ENCODE data around the gene EFNA5.
A peak's percentile ranks its signal among the peaks of the same experiment; 100 is the strongest.

Gene EFNA5

DNA sequence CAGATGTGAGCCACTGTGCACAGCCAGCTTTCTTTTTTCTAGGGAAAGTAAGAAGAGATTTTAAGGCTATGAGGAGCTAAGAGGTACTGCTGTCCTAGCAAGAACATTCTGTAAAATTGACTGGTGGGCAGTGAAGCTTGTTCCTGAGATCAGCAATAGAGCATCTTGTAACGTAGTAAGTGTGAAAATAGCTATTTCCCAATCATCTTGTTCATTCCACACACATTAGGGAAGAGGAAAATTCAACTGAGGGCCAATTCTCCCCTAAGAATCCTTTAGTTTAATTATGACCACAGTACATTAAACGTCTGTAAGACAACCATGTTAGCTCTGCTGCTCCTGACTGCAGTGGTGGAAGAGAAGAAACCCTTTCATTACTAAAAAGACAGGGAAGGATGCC, 246.2 kb downstream of the EFNA5 start:
- Histone ChIP-seq H2BK5ac (ENCODE audit: low read length) (no peak overlapping the region), H3K4ac (ENCODE audit: low read depth, low read length) (no peak overlapping the region), H3K79me2 (ENCODE audit: control insufficient read depth, insufficient read depth, low read length) (no peaks in the 10 kb centered on the region), H3K23ac (ENCODE audit: low read length) (no peak overlapping the region), H4K5ac (ENCODE audit: low read length) (no peak overlapping the region), H2BK15ac (replicated peaks; ENCODE audit: low read depth) (no peak overlapping the region), H3K4me2 (ENCODE audit: low read length) (no peak overlapping the region), H3K27ac (ENCODE audit: low read depth, low read length) (no peak overlapping the region), H3K36me3 (ENCODE audit: control insufficient read depth, insufficient read depth, low read length) (no peaks in the 10 kb centered on the region), H3K56ac (ENCODE audit: low read length) (no peak overlapping the region), H3K27me3 (ENCODE audit: insufficient read depth, low read length, poor library complexity) (no peaks in the 10 kb centered on the region), H2AK5ac (ENCODE audit: low read length) (no peak overlapping the region), H4K8ac (ENCODE audit: low read depth, low read length) (no peak overlapping the region), H3K4me1 (ENCODE audit: control insufficient read depth, low read depth, low read length) (no peaks in the 10 kb centered on the region), H2BK120ac (ENCODE audit: low read depth, low read length) (no peak overlapping the region), H3K4me3 (ENCODE audit: low read length) (no peak overlapping the region), H3K18ac (ENCODE audit: low read length) (no peak overlapping the region), H3K79me1 (ENCODE audit: low read length) (no peaks in the 10 kb centered on the region), H3K9ac (ENCODE audit: low read length) (no peak overlapping the region)
- peak; percentile 46 for DNase-seq
- no CpG with 5 or more reads among the region's 2 CpGs for WGBS (ENCODE audit: extremely low coverage, insufficient coverage, low lambda C conversion rate)

GRCh38 chr5:107422494-107422893, 248.2 kb downstream of the EFNA5 start:
- no peak overlapping the region for H2BK120ac ChIP-seq (ENCODE audit: low read depth, low read length)
- no peak overlapping the region for H3K56ac ChIP-seq (ENCODE audit: low read length)
- no peaks in the 10 kb centered on the region for H3K36me3 ChIP-seq (ENCODE audit: control insufficient read depth, insufficient read depth, low read length)
- H4K5ac ChIP-seq (ENCODE audit: low read length) = no peak overlapping the region
- H3K18ac ChIP-seq (ENCODE audit: low read length) = no peak overlapping the region
- H4K8ac ChIP-seq (ENCODE audit: low read depth, low read length) = no peak overlapping the region
- no peak overlapping the region for H3K4ac ChIP-seq (ENCODE audit: low read depth, low read length)
- WGBS (ENCODE audit: extremely low coverage, insufficient coverage, low lambda C conversion rate) = no CpG with 5 or more reads among the region's 4 CpGs
- no peak overlapping the region for H3K23ac ChIP-seq (ENCODE audit: low read length)
- no peak overlapping the region for H3K4me3 ChIP-seq (ENCODE audit: low read length)
- no peaks in the 10 kb centered on the region for H3K79me1 ChIP-seq (ENCODE audit: low read length)
- H3K9ac ChIP-seq (ENCODE audit: low read length) = no peak overlapping the region
- no peaks in the 10 kb centered on the region for H3K27me3 ChIP-seq (ENCODE audit: insufficient read depth, low read length, poor library complexity)
- peak; percentile 52 for DNase-seq
- H2AK5ac ChIP-seq (ENCODE audit: low read length) = no peak overlapping the region
- no peak overlapping the region for H3K4me2 ChIP-seq (ENCODE audit: low read length)
- H2BK15ac ChIP-seq (replicated peaks; ENCODE audit: low read depth) = no peak overlapping the region
- H3K79me2 ChIP-seq (ENCODE audit: control insufficient read depth, insufficient read depth, low read length) = no peaks in the 10 kb centered on the region
- H3K4me1 ChIP-seq (ENCODE audit: control insufficient read depth, low read depth, low read length) = no peaks in the 10 kb centered on the region
- no peak overlapping the region for H2BK5ac ChIP-seq (ENCODE audit: low read length)
- H3K27ac ChIP-seq (ENCODE audit: low read depth, low read length) = no peak overlapping the region

DNA sequence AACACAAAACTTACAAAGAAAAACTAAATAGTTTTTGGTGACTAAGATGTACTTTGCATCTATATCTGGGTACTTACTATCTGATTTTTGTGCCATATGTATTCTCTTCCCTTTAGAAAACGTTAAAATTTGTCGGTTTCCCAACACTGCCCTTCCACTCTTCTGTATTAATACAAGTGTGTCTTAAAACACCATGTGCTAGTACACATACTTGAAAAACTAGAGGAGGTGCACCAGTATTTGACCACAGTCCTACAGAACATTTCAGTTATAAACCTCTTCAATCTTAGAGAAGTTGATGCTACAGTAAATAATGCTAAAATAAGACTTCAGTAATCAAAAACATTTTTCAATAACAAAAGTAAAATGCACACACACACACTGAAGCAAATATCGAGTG, 251.2 kb downstream of the EFNA5 start:
- H3K9ac ChIP-seq (ENCODE audit: low read length) = no peak overlapping the region
- H3K36me3 ChIP-seq (ENCODE audit: control insufficient read depth, insufficient read depth, low read length) = no peaks in the 10 kb centered on the region
- H3K23ac ChIP-seq (ENCODE audit: low read length) = no peak overlapping the region
- H3K4ac ChIP-seq (ENCODE audit: low read depth, low read length) = no peak overlapping the region
- no peak overlapping the region for H4K5ac ChIP-seq (ENCODE audit: low read length)
- no peak overlapping the region for H3K4me2 ChIP-seq (ENCODE audit: low read length)
- no peak overlapping the region for H3K56ac ChIP-seq (ENCODE audit: low read length)
- no peak overlapping the region for H4K8ac ChIP-seq (ENCODE audit: low read depth, low read length)
- no peak overlapping the region for H2BK120ac ChIP-seq (ENCODE audit: low read depth, low read length)
- no peaks in the 10 kb centered on the region for H3K79me1 ChIP-seq (ENCODE audit: low read length)
- no peak overlapping the region for H3K18ac ChIP-seq (ENCODE audit: low read length)
- H3K27me3 ChIP-seq (ENCODE audit: insufficient read depth, low read length, poor library complexity) = no peaks in the 10 kb centered on the region
- no peak overlapping the region for H3K27ac ChIP-seq (ENCODE audit: low read depth, low read length)
- H3K4me3 ChIP-seq (ENCODE audit: low read length) = no peak overlapping the region
- H2AK5ac ChIP-seq (ENCODE audit: low read length) = no peak overlapping the region
- no peaks in the 10 kb centered on the region for H3K4me1 ChIP-seq (ENCODE audit: control insufficient read depth, low read depth, low read length)
- no peak overlapping the region for H2BK5ac ChIP-seq (ENCODE audit: low read length)
- H3K79me2 ChIP-seq (ENCODE audit: control insufficient read depth, insufficient read depth, low read length) = no peaks in the 10 kb centered on the region
- H2BK15ac ChIP-seq (replicated peaks; ENCODE audit: low read depth) = no peak overlapping the region
- WGBS (ENCODE audit: extremely low coverage, insufficient coverage, low lambda C conversion rate) = no CpG with 5 or more reads among the region's 3 CpGs
- no peak for DNase-seq

GRCh38 chr5:107418902-107419301, 251.8 kb downstream of the EFNA5 start:
- H2AK5ac ChIP-seq (ENCODE audit: low read length) = no peak overlapping the region
- no peak overlapping the region for H3K27ac ChIP-seq (ENCODE audit: low read depth, low read length)
- no peak overlapping the region for H3K4ac ChIP-seq (ENCODE audit: low read depth, low read length)
- no peak overlapping the region for H3K9ac ChIP-seq (ENCODE audit: low read length)
- no peak overlapping the region for H4K5ac ChIP-seq (ENCODE audit: low read length)
- H3K4me2 ChIP-seq (ENCODE audit: low read length) = no peak overlapping the region
- H3K56ac ChIP-seq (ENCODE audit: low read length) = no peak overlapping the region
- H2BK5ac ChIP-seq (ENCODE audit: low read length) = no peak overlapping the region
- H2BK15ac ChIP-seq (replicated peaks; ENCODE audit: low read depth) = no peak overlapping the region
- no CpG with 5 or more reads among the region's 2 CpGs for WGBS (ENCODE audit: extremely low coverage, insufficient coverage, low lambda C conversion rate)
- no peaks in the 10 kb centered on the region for H3K27me3 ChIP-seq (ENCODE audit: insufficient read depth, low read length, poor library complexity)
- H3K18ac ChIP-seq (ENCODE audit: low read length) = no peak overlapping the region
- no peaks in the 10 kb centered on the region for H3K79me1 ChIP-seq (ENCODE audit: low read length)
- H3K36me3 ChIP-seq (ENCODE audit: control insufficient read depth, insufficient read depth, low read length) = no peaks in the 10 kb centered on the region
- no peak for DNase-seq
- H4K8ac ChIP-seq (ENCODE audit: low read depth, low read length) = no peak overlapping the region
- H3K4me3 ChIP-seq (ENCODE audit: low read length) = no peak overlapping the region
- H3K79me2 ChIP-seq (ENCODE audit: control insufficient read depth, insufficient read depth, low read length) = no peaks in the 10 kb centered on the region
- H3K4me1 ChIP-seq (ENCODE audit: control insufficient read depth, low read depth, low read length) = no peaks in the 10 kb centered on the region
- no peak overlapping the region for H3K23ac ChIP-seq (ENCODE audit: low read length)
- no peak overlapping the region for H2BK120ac ChIP-seq (ENCODE audit: low read depth, low read length)

DNA sequence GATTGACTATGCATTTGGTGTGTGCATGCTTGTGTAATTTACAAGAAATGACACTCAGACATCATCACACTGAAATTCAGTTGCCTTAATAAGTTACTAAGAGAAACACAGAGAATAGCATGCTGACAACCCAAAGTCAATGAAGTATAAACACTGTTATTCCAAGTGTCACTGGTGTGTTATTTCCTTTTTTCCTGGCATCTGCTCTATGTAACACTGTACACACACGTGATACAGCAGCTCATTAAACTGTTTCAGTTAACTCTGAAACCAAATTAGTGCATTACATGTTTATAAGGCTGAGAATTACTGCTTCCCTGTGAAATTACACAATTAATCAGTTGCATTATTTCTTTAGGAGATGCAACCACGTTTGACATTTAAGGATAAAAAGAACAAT, 252.7 kb downstream of the EFNA5 start:
- no peaks in the 10 kb centered on the region for H3K36me3 ChIP-seq (ENCODE audit: control insufficient read depth, insufficient read depth, low read length)
- H3K9ac ChIP-seq (ENCODE audit: low read length) = no peak overlapping the region
- no peak overlapping the region for H4K8ac ChIP-seq (ENCODE audit: low read depth, low read length)
- H3K4me3 ChIP-seq (ENCODE audit: low read length) = no peak overlapping the region
- no peak overlapping the region for H2BK15ac ChIP-seq (replicated peaks; ENCODE audit: low read depth)
- H3K79me1 ChIP-seq (ENCODE audit: low read length) = no peaks in the 10 kb centered on the region
- H3K4me1 ChIP-seq (ENCODE audit: control insufficient read depth, low read depth, low read length) = no peaks in the 10 kb centered on the region
- no peak overlapping the region for H3K56ac ChIP-seq (ENCODE audit: low read length)
- no CpG with 5 or more reads among the region's 2 CpGs for WGBS (ENCODE audit: extremely low coverage, insufficient coverage, low lambda C conversion rate)
- H3K4ac ChIP-seq (ENCODE audit: low read depth, low read length) = no peak overlapping the region
- no peak overlapping the region for H3K18ac ChIP-seq (ENCODE audit: low read length)
- H2BK120ac ChIP-seq (ENCODE audit: low read depth, low read length) = no peak overlapping the region
- no peaks in the 10 kb centered on the region for H3K27me3 ChIP-seq (ENCODE audit: insufficient read depth, low read length, poor library complexity)
- H2AK5ac ChIP-seq (ENCODE audit: low read length) = no peak overlapping the region
- DNase-seq = no peak
- H4K5ac ChIP-seq (ENCODE audit: low read length) = no peak overlapping the region
- no peak overlapping the region for H3K23ac ChIP-seq (ENCODE audit: low read length)
- H3K27ac ChIP-seq (ENCODE audit: low read depth, low read length) = no peak overlapping the region
- no peak overlapping the region for H3K4me2 ChIP-seq (ENCODE audit: low read length)
- no peak overlapping the region for H2BK5ac ChIP-seq (ENCODE audit: low read length)
- H3K79me2 ChIP-seq (ENCODE audit: control insufficient read depth, insufficient read depth, low read length) = no peaks in the 10 kb centered on the region

- no peak overlapping the region for H3K23ac ChIP-seq (ENCODE audit: low read length)
- H3K4me2 ChIP-seq (ENCODE audit: low read length) = no peak overlapping the region
- no peak overlapping the region for H2BK15ac ChIP-seq (replicated peaks; ENCODE audit: low read depth)
- H2BK120ac ChIP-seq (ENCODE audit: low read depth, low read length) = no peak overlapping the region
- no peak overlapping the region for H2BK5ac ChIP-seq (ENCODE audit: low read length)
- no peak overlapping the region for H4K8ac ChIP-seq (ENCODE audit: low read depth, low read length)
- H3K4me3 ChIP-seq (ENCODE audit: low read length) = no peak overlapping the region
- H3K79me1 ChIP-seq (ENCODE audit: low read length) = no peaks in the 10 kb centered on the region
- H3K18ac ChIP-seq (ENCODE audit: low read length) = no peak overlapping the region
- H3K4ac ChIP-seq (ENCODE audit: low read depth, low read length) = no peak overlapping the region
- H3K4me1 ChIP-seq (ENCODE audit: control insufficient read depth, low read depth, low read length) = no peaks in the 10 kb centered on the region
- no peak overlapping the region for H4K5ac ChIP-seq (ENCODE audit: low read length)
- H3K36me3 ChIP-seq (ENCODE audit: control insufficient read depth, insufficient read depth, low read length) = no peaks in the 10 kb centered on the region
- no peaks in the 10 kb centered on the region for H3K79me2 ChIP-seq (ENCODE audit: control insufficient read depth, insufficient read depth, low read length)
- H2AK5ac ChIP-seq (ENCODE audit: low read length) = no peak overlapping the region
- no peak overlapping the region for H3K56ac ChIP-seq (ENCODE audit: low read length)
- H3K27me3 ChIP-seq (ENCODE audit: insufficient read depth, low read length, poor library complexity) = no peaks in the 10 kb centered on the region
- no peak overlapping the region for H3K27ac ChIP-seq (ENCODE audit: low read depth, low read length)
- H3K9ac ChIP-seq (ENCODE audit: low read length) = no peak overlapping the region
- no peak for DNase-seq
- WGBS (ENCODE audit: extremely low coverage, insufficient coverage, low lambda C conversion rate) = no CpG with 5 or more reads among the region's 1 CpG
Measured at GRCh38 chr5:107415762-107416161, 255.0 kb downstream of the EFNA5 start.

Data from mesendoderm (in vitro differentiated cells).